ENCODE measurements around the gene DUSP7. TPM values are rescaled to one million over a fixed set of nuclear protein-coding genes. Genes with fewer than 3 reads are reported as not detected.
A peak's percentile ranks its signal among the peaks of the same experiment; 100 is the strongest.

The DUSP7 gene
- total RNA-seq, 1 donor from 2014 or later: 24.9 TPM

- no peak overlapping the region for H2AFZ ChIP-seq (ENCODE audit: low read depth, low read length)
- H3K27ac ChIP-seq (ENCODE audit: low read depth, low read length): peak overlapping the region; percentile 71
- H4K20me1 ChIP-seq (ENCODE audit: insufficient read depth, low read length): peaks cover 19% of the 10 kb centered on the region
- peaks cover 81% of the 10 kb centered on the region for H3K79me2 ChIP-seq (ENCODE audit: insufficient read depth, low read length)
- no peak for TF ChIP-seq EZH2 (IDR thresholded peaks at IDR 0.05; ENCODE audit: insufficient read depth, low read length)
- H3K4me3 ChIP-seq (ENCODE audit: insufficient read depth, low read depth, low read length): no peak overlapping the region
- FAIRE-seq: no peak
- peaks cover 54% of the 10 kb centered on the region for H3K4me1 ChIP-seq (ENCODE audit: insufficient read depth, low read length)
- Mint-ChIP-seq H3K9me3 (ENCODE audit: unreplicated experiment) (no peaks in the 10 kb centered on the region), H3K4me1 (ENCODE audit: low read depth, unreplicated experiment) (peaks cover 46% of the 10 kb centered on the region), H3K27me3 (ENCODE audit: low read depth, unreplicated experiment) (no peaks in the 10 kb centered on the region), H3K36me3 (ENCODE audit: low read depth, unreplicated experiment) (peaks cover 8% of the 10 kb centered on the region), H3K27ac (ENCODE audit: unreplicated experiment) (peak overlapping the region; percentile 75), H3K4me3 (ENCODE audit: unreplicated experiment) (no peak overlapping the region)
- no peaks in the 10 kb centered on the region for H3K27me3 ChIP-seq (ENCODE audit: insufficient read depth, low read length)
- peaks cover 18% of the 10 kb centered on the region for H3K36me3 ChIP-seq (ENCODE audit: insufficient read depth, low read length)
- H3K9ac ChIP-seq (ENCODE audit: low read length): peak overlapping the region; percentile 92
- peak overlapping the region; percentile 89 for H3K4me2 ChIP-seq (ENCODE audit: low read length)
- DNase-seq (ENCODE audit: low read depth): no peak
- no peaks in the 10 kb centered on the region for H3K9me3 ChIP-seq (ENCODE audit: insufficient read depth, low read depth, low read length)
These were observed 4.9 kb downstream of the DUSP7 start for GRCh38 chr3:52051444-52051843.

- Histone ChIP-seq H3K4me3 (ENCODE audit: insufficient read depth, low read depth, low read length) (no peak overlapping the region), H3K79me2 (ENCODE audit: insufficient read depth, low read length) (peaks cover 76% of the 10 kb centered on the region), H3K4me2 (ENCODE audit: low read length) (no peak overlapping the region), H3K9ac (ENCODE audit: low read length) (no peak overlapping the region), H3K27ac (ENCODE audit: low read depth, low read length) (no peak overlapping the region), H3K4me1 (ENCODE audit: insufficient read depth, low read length) (peaks cover 63% of the 10 kb centered on the region), H4K20me1 (ENCODE audit: insufficient read depth, low read length) (peaks cover 19% of the 10 kb centered on the region), H3K27me3 (ENCODE audit: insufficient read depth, low read length) (no peaks in the 10 kb centered on the region), H3K9me3 (ENCODE audit: insufficient read depth, low read depth, low read length) (no peaks in the 10 kb centered on the region), H2AFZ (ENCODE audit: low read depth, low read length) (no peak overlapping the region), H3K36me3 (ENCODE audit: insufficient read depth, low read length) (peaks cover 18% of the 10 kb centered on the region)
- Mint-ChIP-seq H3K36me3 (ENCODE audit: low read depth, unreplicated experiment) (peaks cover 8% of the 10 kb centered on the region), H3K4me1 (ENCODE audit: low read depth, unreplicated experiment) (peaks cover 48% of the 10 kb centered on the region), H3K9me3 (ENCODE audit: unreplicated experiment) (no peaks in the 10 kb centered on the region), H3K27me3 (ENCODE audit: low read depth, unreplicated experiment) (no peaks in the 10 kb centered on the region), H3K27ac (ENCODE audit: unreplicated experiment) (no peak overlapping the region), H3K4me3 (ENCODE audit: unreplicated experiment) (no peak overlapping the region)
- TF ChIP-seq EZH2 (IDR thresholded peaks at IDR 0.05; ENCODE audit: insufficient read depth, low read length) (no peak), CTCF (IDR thresholded peaks at IDR 0.05; ENCODE audit: insufficient read depth, low read depth, low read length) (no peak)
- FAIRE-seq: no peak
- DNase-seq (ENCODE audit: low read depth): no peak
These were observed 5.8 kb downstream of the DUSP7 start for GRCh38 chr3:52050571-52050970.

- Histone ChIP-seq H3K27me3 (ENCODE audit: insufficient read depth, low read length) (no peaks in the 10 kb centered on the region), H3K9ac (ENCODE audit: low read length) (no peak overlapping the region), H3K9me3 (ENCODE audit: insufficient read depth, low read depth, low read length) (no peaks in the 10 kb centered on the region), H3K4me3 (ENCODE audit: insufficient read depth, low read depth, low read length) (no peak overlapping the region), H2AFZ (ENCODE audit: low read depth, low read length) (no peak overlapping the region), H3K27ac (ENCODE audit: low read depth, low read length) (no peak overlapping the region), H3K4me2 (ENCODE audit: low read length) (no peak overlapping the region), H4K20me1 (ENCODE audit: insufficient read depth, low read length) (peaks cover 16% of the 10 kb centered on the region), H3K79me2 (ENCODE audit: insufficient read depth, low read length) (peaks cover 65% of the 10 kb centered on the region), H3K36me3 (ENCODE audit: insufficient read depth, low read length) (peaks cover 18% of the 10 kb centered on the region), H3K4me1 (ENCODE audit: insufficient read depth, low read length) (peaks cover 63% of the 10 kb centered on the region)
- TF ChIP-seq CTCF (IDR thresholded peaks at IDR 0.05; ENCODE audit: insufficient read depth, low read depth, low read length) (no peak), EZH2 (IDR thresholded peaks at IDR 0.05; ENCODE audit: insufficient read depth, low read length) (no peak)
- Mint-ChIP-seq H3K4me3 (ENCODE audit: unreplicated experiment) (no peak overlapping the region), H3K4me1 (ENCODE audit: low read depth, unreplicated experiment) (peaks cover 52% of the 10 kb centered on the region), H3K27ac (ENCODE audit: unreplicated experiment) (no peak overlapping the region), H3K27me3 (ENCODE audit: low read depth, unreplicated experiment) (no peaks in the 10 kb centered on the region), H3K36me3 (ENCODE audit: low read depth, unreplicated experiment) (peaks cover 8% of the 10 kb centered on the region), H3K9me3 (ENCODE audit: unreplicated experiment) (no peaks in the 10 kb centered on the region)
- FAIRE-seq: no peak
- no peak for DNase-seq (ENCODE audit: low read depth)
These were observed 6.9 kb downstream of the DUSP7 start for GRCh38 chr3:52049503-52049902.
